HG03521 (cell line): ENCODE data around the gene AP3B2.
"Not testable (repeated sequence)": the region's sequence is repeated elsewhere in the genome, so short reads cannot be mapped to it uniquely, and the experiment has no call there.

Experiments
- ATAC-seq: cut with Tn5 transposase; IDR thresholded peaks from one replicate; pipeline ENCODE4 v1.9.1; 2021; ENCODE audit warnings: mild to moderate bottlenecking, moderate library complexity; ENCODE audit not compliant: unreplicated experiment

The AP3B2 gene

DNA sequence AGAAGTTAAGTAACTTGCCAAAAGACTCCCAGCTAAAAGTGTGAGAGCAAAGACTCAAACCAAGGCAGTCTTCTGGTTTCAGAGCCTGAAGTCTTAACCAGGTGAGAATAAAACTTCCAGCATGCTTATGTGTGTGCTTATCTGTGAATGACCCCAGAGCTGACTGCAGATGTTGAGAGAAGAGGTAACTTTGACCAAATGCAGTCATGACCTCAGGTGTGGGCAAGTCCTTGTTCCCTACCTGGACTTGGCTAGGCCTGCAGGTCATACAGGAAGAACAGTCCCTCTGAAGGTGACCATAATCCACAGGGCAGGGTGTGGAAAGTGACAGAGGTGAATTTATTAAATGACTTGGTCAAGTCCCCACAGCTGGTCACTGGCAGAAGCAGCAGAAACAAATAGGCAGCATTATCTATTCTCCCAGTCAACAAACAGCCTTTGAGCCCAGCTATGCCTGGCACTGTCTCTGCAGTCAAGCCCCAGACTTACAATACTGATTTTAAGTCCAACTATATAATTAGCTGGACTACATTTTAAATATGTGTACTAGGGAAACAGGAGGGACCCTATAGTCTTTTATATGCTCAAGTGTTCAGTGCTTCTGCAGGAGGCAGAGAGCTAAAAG is 59.5 kb downstream of the AP3B2 start:
- no peak for ATAC-seq

DNA sequence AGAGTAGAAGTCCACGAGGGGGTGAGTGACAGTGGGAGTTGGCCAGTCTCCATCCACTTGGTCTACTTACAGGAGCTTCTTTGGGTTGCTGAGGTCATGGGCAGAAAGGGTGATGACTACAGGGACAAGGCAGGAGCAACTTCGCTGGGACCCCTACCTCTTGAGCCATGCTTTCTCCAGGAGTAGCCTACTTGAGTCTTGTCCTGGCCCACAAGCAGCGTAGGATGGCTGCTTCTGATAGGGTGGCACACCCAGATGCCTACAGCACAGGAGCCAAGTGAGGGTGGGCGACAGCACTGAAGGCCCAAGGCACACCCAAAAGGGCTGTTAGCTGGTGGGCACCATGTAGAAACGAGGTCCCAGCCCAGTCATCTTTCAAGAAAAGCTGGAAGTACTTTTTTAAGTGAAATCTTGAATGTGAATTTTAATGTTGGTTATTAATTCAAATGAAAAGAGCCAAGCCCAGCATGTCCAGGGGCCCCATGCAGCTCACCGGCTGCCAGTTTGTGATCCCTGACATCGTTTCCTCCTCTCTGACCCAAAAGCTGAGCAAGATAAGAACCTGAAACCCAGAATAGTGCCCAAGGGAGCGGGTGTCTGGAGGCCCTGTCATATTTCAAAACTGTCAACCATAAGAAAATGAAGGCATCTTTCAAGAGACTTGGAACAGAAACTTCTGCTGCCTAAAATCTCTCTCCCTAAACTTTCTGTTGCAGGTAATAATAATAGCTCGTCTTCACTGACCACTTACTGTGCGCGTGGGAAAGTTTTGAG is 60.3 kb downstream of the AP3B2 start:
- ATAC-seq = no peak

- no peak for ATAC-seq
These were observed 61.2 kb downstream of the AP3B2 start for GRCh38 chr15:82648257-82649103.

DNA sequence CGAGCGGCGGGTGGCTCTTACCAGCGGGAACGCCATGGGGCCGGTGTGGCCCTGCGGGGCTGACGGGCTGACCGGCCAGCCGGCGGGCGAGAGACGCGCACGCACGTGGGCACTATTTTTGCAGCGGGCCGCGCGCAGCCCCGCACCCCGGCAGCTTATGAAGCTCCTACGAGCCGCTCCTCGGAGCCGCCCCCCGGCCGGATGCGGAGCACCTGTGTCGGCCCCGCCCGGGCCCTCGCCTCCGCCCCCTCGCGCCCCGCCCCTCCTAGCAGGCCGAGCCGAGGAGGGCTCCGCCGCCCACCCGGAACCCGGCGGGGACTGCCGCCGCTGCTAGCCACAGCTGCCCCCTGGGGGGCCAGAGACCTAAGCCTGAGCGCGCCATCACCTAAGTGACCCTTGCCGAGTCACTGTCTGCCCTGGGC is 61.8 kb downstream of the AP3B2 start:
- no peak for ATAC-seq

GRCh38 chr15:82647045-82647834 is 62.4 kb downstream of the AP3B2 start, which contains the start of gene CPEB1:
Gene CPEB1, minus strand, starts transcription at chr15:82647363. Its CDS starts 18,904 bp downstream, at chr15:82628459.
- ATAC-seq = no peak

- ATAC-seq = no peak
These were observed 63.2 kb downstream of the AP3B2 start for GRCh38 chr15:82646250-82647044.

DNA sequence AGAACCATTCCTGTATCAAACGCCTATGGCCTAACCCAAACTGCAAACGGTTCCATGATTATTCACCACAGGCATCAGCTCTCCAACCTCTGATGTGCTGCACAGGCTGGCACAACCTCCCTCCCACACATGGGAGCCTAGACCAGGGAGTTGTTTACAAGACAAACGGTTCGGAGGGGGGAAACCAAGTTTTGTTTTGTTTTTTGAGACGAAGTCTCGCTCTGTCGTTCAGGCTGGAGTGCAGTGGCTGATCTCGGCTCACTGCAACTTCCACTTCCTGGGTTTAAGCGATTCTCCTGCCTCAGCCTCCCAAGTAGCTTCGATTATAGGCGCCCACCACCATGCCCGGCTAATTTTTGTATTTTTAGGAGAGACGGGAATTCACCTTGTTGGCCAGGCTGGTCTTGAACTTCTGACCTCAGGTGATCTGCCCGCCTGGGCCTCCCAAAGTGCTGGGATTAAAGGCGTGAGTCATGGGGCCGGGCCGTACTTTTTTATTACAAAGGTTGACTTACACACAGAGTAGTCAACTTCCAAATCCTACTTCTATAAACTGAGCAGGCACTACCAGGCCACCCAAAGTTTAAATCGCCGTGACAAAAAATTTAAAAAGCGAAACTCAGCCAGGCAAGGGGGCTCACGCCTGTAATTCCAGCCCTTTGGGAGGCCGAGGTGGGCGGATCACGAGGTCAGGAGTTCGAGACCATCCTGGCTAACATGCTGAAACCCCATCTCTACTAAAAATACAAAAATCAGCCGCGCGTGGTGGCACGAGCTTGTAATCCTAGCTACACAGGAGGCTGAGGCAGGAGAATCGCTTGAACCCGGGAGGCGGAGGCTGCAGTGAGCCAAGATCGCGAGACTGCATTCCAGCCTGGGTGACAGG is 64.5 kb downstream of the AP3B2 start:
- ATAC-seq = not testable (repeated sequence)

DNA sequence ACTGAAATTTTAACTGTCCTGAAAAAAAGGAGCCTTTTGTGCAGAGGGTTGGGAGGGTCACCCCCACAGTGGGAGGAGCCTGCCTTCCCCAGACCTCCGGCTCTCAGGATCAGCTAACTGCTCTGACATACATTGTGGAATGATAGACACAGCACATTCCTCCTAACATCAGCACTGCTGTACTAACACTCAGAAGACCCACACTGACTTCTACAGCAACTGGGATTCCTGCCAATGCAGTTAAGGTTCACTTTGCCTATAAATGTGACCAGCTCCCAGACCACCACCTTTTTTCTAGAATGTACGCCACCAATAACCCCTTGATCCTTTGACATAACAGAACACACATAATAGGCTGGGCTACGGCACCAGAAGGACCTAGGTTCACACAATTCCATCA is 65.7 kb downstream of the AP3B2 start:
- no peak for ATAC-seq

DNA sequence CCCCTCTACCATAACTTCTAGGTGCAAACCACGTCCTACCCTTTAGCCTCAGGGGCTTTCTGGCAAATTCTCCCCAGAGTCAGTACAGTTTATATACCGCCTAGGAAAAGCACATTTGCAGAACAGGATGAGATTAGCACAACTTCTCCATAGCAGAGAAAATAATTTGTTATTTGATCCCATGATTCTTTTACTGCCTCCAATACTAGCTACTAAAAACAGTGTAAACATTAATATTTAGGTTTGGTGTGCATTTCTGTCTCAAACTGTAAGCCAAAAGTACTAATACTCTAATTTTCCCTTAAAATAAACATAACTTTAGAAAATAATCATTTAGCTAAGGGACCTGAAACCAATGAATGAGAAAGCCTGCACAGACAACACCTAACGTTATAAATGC is 67.0 kb downstream of the AP3B2 start:
- no peak for ATAC-seq

GRCh38 chr15:82641129-82641798 is 68.4 kb downstream of the AP3B2 start:
- no peak for ATAC-seq

DNA sequence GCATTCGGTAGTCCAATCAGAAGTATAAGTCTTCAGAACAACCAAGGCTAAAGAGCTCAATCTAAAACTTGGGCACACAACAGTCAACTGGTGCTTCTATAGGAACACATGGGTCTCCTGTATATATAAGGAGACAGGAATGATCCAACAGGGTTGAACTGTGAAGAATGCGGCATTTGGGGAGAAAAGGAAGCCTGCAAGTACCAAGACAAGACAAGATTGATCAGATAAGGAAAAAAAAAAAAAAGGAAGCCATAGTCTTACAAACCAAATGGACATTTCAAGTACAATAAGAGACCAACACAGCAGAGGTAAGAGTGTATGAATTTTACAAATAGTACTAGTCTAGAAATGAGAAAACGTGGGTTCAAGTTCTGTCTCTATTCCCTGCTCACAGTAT is 69.0 kb downstream of the AP3B2 start:
- no peak for ATAC-seq

DNA sequence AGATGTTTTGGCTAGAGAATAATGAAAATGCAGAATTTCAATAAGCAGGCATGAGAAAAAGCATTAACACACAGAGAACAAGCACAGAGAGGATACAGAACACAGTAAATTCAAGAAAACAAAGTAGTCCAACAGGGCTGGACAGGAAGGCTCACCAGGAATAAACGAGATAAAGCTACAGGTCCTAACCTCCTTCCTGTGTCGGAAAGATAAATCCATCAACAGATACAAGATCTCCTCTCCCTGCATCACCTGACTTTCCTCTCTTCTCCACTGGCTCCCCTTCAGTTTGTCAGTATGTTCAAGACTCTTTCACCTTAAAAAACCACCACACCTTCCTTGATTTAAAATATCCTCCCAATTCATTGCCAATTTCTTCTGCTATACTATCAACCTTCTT is 73.9 kb downstream of the AP3B2 start:
- ATAC-seq = no peak

DNA sequence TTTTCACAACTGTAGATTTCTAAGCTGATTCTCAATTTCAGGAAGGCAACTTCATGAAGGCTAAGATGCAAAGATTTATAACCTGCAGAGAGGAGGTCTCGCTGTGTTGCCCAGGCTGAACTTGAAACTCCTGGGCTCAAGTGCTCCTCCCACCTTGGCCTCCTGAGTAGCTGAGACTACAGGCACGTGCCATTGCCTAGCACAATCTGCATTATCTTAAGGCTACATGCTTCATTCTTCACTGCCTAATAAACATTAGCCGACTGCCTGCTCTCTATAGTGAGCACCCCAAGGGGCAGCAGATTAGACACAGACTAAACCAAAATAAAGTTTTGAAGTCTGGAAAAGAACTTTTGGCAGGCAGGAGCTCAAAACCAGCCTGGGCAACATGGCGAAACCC is 79.6 kb downstream of the AP3B2 start:
- no peak for ATAC-seq

GRCh38 chr15:82625136-82625535 is 84.5 kb downstream of the AP3B2 start:
- no peak for ATAC-seq

GRCh38 chr15:82624438-82624837 is 85.2 kb downstream of the AP3B2 start:
- ATAC-seq = no peak

GRCh38 chr15:82624008-82624407 is 85.7 kb downstream of the AP3B2 start:
- ATAC-seq = no peak

DNA sequence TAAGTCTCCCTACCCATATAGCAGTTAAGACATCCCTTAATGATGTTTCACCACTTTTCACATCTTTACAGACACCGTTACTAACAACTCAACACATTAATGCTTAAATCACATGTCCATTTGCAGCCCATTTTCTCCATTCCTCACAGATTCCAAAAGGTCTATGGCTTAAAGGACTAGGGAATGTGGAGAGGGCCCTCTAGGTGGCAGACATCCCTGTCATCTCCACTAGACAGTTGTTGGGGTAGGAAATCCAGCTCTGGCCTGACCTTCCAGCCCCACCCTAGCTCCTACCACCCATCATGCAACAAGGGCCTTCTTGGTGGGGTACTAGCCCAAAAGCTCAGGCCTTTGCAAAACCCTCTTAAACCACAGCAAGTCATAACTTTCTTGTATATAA is 87.7 kb downstream of the AP3B2 start:
- no peak for ATAC-seq

GRCh38 chr15:82613747-82614146 is 95.9 kb downstream of the AP3B2 start:
- ATAC-seq = no peak
